ENCODE data around the gene NPC1.
A peak's percentile ranks its signal among the peaks of the same experiment; 100 is the strongest.

Gene NPC1

GRCh38 chr18:23586249-23587196 lies at the start of gene NPC1:
Gene NPC1 (minus strand): TSS chr18:23586506. CDS start chr18:23586343, 163 bp downstream.
- TF ChIP-seq MYC (IDR thresholded peaks at IDR 0.05; ENCODE audit: low read depth, low read length) (0 out of 2 replicates have a peak, but pooled peaks have one; percentile 24), MAX (IDR thresholded peaks at IDR 0.05; ENCODE audit: low read depth, low read length) (0 out of 2 replicates have a peak, but pooled peaks have one; percentile 3), CTCF (IDR thresholded peaks at IDR 0.05; ENCODE audit: low read depth, low read length) (peak; percentile 71), POLR2A (IDR thresholded peaks at IDR 0.05; ENCODE audit: extremely low read depth, insufficient read length) (peak; percentile 80)
- peak within 1 kb of the TSS; percentile 92 for H3K4me3 ChIP-seq (ENCODE audit: low read depth, low read length)
- DNase-seq (ENCODE audit: low read depth), result peak; percentile 94

GRCh38 chr18:23636071-23636399 lies 49.7 kb upstream of the NPC1 start:
- no peak for TF ChIP-seq MAX (IDR thresholded peaks at IDR 0.05; ENCODE audit: low read depth, low read length)
- no peak for TF ChIP-seq POLR2A (IDR thresholded peaks at IDR 0.05; ENCODE audit: extremely low read depth, insufficient read length)
- no peak for TF ChIP-seq MYC (IDR thresholded peaks at IDR 0.05; ENCODE audit: low read depth, low read length)
- TF ChIP-seq CTCF (IDR thresholded peaks at IDR 0.05; ENCODE audit: low read depth, low read length), result no peak
- H3K4me3 ChIP-seq (ENCODE audit: low read depth, low read length), result no peak overlapping the region
- peak; percentile 41 for DNase-seq (ENCODE audit: low read depth)

GRCh38 chr18:23635283-23636070 lies 49.2 kb upstream of the NPC1 start:
- peak; percentile 49 for DNase-seq (ENCODE audit: low read depth)
- no peak overlapping the region for H3K4me3 ChIP-seq (ENCODE audit: low read depth, low read length)
- no peak for TF ChIP-seq CTCF (IDR thresholded peaks at IDR 0.05; ENCODE audit: low read depth, low read length)
- no peak for TF ChIP-seq POLR2A (IDR thresholded peaks at IDR 0.05; ENCODE audit: extremely low read depth, insufficient read length)
- no peak for TF ChIP-seq MYC (IDR thresholded peaks at IDR 0.05; ENCODE audit: low read depth, low read length)
- no peak for TF ChIP-seq MAX (IDR thresholded peaks at IDR 0.05; ENCODE audit: low read depth, low read length)

- peak; percentile 61 for DNase-seq (ENCODE audit: low read depth)
- TF ChIP-seq POLR2A (IDR thresholded peaks at IDR 0.05; ENCODE audit: extremely low read depth, insufficient read length) (no peak), MYC (IDR thresholded peaks at IDR 0.05; ENCODE audit: low read depth, low read length) (no peak), CTCF (IDR thresholded peaks at IDR 0.05; ENCODE audit: low read depth, low read length) (no peak)
- H3K4me3 ChIP-seq (ENCODE audit: low read depth, low read length), result no peak overlapping the region
These were observed 48.4 kb upstream of the NPC1 start for GRCh38 chr18:23634692-23635091.

- DNase-seq (ENCODE audit: low read depth), result no peak
- H3K4me3 ChIP-seq (ENCODE audit: low read depth, low read length), result no peak overlapping the region
- no peak for TF ChIP-seq CTCF (IDR thresholded peaks at IDR 0.05; ENCODE audit: low read depth, low read length)
- no peak for TF ChIP-seq MAX (IDR thresholded peaks at IDR 0.05; ENCODE audit: low read depth, low read length)
- TF ChIP-seq MYC (IDR thresholded peaks at IDR 0.05; ENCODE audit: low read depth, low read length), result no peak
- no peak for TF ChIP-seq POLR2A (IDR thresholded peaks at IDR 0.05; ENCODE audit: extremely low read depth, insufficient read length)
These were observed 46.3 kb upstream of the NPC1 start for GRCh38 chr18:23632615-23633014.
